HepG2 (cell line): ENCODE measurements around the gene METTL16. TPM values are rescaled to one million over a fixed set of nuclear protein-coding genes. Genes with fewer than 3 reads are reported as not detected.

Experiments used
- CBX2 ChIP-seq, 2 experiments: fragments of 200-600 bp in 1 of 2; sonication (generic); formaldehyde crosslinking in 1 of 2; IDR thresholded peaks; 2 replicates each; pipeline versions ENCODE4 v1.7.0 to v1.8.1; 2018 to 2022; ENCODE audit warnings: low read depth in 2 of 2, low read length in 1 of 2, mild to moderate bottlenecking in 1 of 2, missing genetic modification reagents in 1 of 2
- DBP ChIP-seq: sonication (generic); formaldehyde crosslinking; IDR thresholded peaks from 2 replicates; pipeline ENCODE4 v1.4.0; 2020; ENCODE audit warnings: missing genetic modification reagents; ENCODE audit errors: not compliant biosample characterization
- HNF4G ChIP-seq, 2 experiments: sonication (generic) in 1 of 2; formaldehyde crosslinking in 1 of 2; IDR thresholded peaks; 2 replicates each; pipeline versions ENCODE4 v1.4.0 to v1.6.1; 2011 to 2020; ENCODE audit warnings: borderline replicate concordance in 2 of 2, low read depth in 2 of 2, mild to moderate bottlenecking in 2 of 2, low read length in 1 of 2, missing genetic modification reagents in 1 of 2, moderate library complexity in 1 of 2
- RCOR2 ChIP-seq: IDR thresholded peaks from 2 replicates; pipeline ENCODE4 v1.6.1; 2016; ENCODE audit warnings: missing biosample characterization, missing genetic modification reagents
- SIX4 ChIP-seq: sonication (generic); formaldehyde crosslinking; IDR thresholded peaks from 2 replicates; pipeline ENCODE4 v1.4.0; 2020; ENCODE audit warnings: missing genetic modification reagents
- SMYD3 ChIP-seq: sonication (generic); formaldehyde crosslinking; IDR thresholded peaks from 2 replicates; pipeline ENCODE4 v1.8.1; 2023; ENCODE audit warnings: mild to moderate bottlenecking, missing genetic modification reagents
- ZBTB40 ChIP-seq, 2 experiments: fragments of 450-650 bp in 1 of 2; sonication (generic) in 1 of 2; formaldehyde crosslinking in 1 of 2; IDR thresholded peaks; 2 replicates each; pipeline versions ENCODE4 v1.6.1 to v1.8.0; 2016 to 2022; ENCODE audit warnings: antibody characterized with exemption in 1 of 2, mild to moderate bottlenecking in 1 of 2, missing genetic modification reagents in 1 of 2
- ZBTB44 ChIP-seq: sonication (generic); formaldehyde crosslinking; IDR thresholded peaks from 2 replicates; pipeline ENCODE4 v1.4.0; 2020; ENCODE audit warnings: missing genetic modification reagents
- ZNF12 ChIP-seq: sonication (generic); formaldehyde crosslinking; IDR thresholded peaks from 2 replicates; pipeline ENCODE4 v1.5.0; 2020; ENCODE audit warnings: missing genetic modification reagents
- ZNF256 ChIP-seq: sonication (generic); formaldehyde crosslinking; conservative IDR thresholded peaks from 2 replicates; pipeline ENCODE4 v1.4.0; 2020; ENCODE audit warnings: missing genetic modification reagents
- ZNF512B ChIP-seq: sonication (generic); formaldehyde crosslinking; IDR thresholded peaks from 2 replicates; pipeline ENCODE4 v1.5.1; 2020; ENCODE audit warnings: missing genetic modification reagents, mild to moderate bottlenecking, borderline replicate concordance
- polyA plus RNA-seq, 8 experiments: library from polyadenylated mRNA; depleted of rRNA in 3 of 8; stranded (reverse) in 7 of 8; unstranded in 1 of 8; fragments of >200 nt; fragmentation: Illumina TruSeq in 4 of 8; extraction: Trizol in 4 of 8; gene quantifications; 2 replicates each; pipeline versions ENCODE4 v1.2.1 to v1.2.3, GENCODE V29; 2011 to 2016; ENCODE audit warnings: low read depth in 4 of 8, missing spikeins in 1 of 8, mixed read lengths in 1 of 8; ENCODE audit not compliant: insufficient read depth in 1 of 8
- total RNA-seq, 5 experiments: library from RNA; depleted of rRNA; stranded (reverse); fragments of >200 nt; fragmentation: Illumina TruSeq; extraction: Trizol; gene quantifications; 2 replicates each; pipeline ENCODE4 v1.2.3, GENCODE V29; 2016; ENCODE audit warnings: low read depth in 1 of 5

METTL16 gene
- total and polyA plus RNA-seq, 2 of the 13 experiments (the other 11 are each of a cell fraction or from before 2014, with no cell fraction given), result 11.6 to 18.5 TPM

GRCh38 chr17:2400877-2401425 is 110.7 kb downstream of the METTL16 start, which contains the start of gene MNT (continued):
- TF ChIP-seq ZBTB44 (CRISPR knock-in tag), result no peak
- TF ChIP-seq ZBTB40 (IDR thresholded peaks at IDR 0.05), result no peak
- TF ChIP-seq ZBTB40 (CRISPR knock-in tag; IDR thresholded peaks at IDR 0.05), result no peak
- no peak for TF ChIP-seq SMYD3 (CRISPR knock-in tag)
- TF ChIP-seq RCOR2 (CRISPR knock-in tag), result no peak
- TF ChIP-seq CBX2 (IDR thresholded peaks at IDR 0.05; ENCODE audit: low read depth, low read length), result no peak
- TF ChIP-seq CBX2 (CRISPR knock-in tag; IDR thresholded peaks at IDR 0.05; ENCODE audit: low read depth), result no peak
- no peak for TF ChIP-seq ZNF12 (CRISPR knock-in tag)
- TF ChIP-seq SIX4, result peak; percentile 26; the same call in 1 of the 2 replicates
- no peak for TF ChIP-seq ZNF256
- no peak for TF ChIP-seq DBP (CRISPR knock-in tag)
- TF ChIP-seq HNF4G (IDR thresholded peaks at IDR 0.05; ENCODE audit: borderline replicate concordance, low read depth, low read length), result peak; percentile 57; the same call in 1 of the 2 replicates
- no peak for TF ChIP-seq HNF4G (CRISPR knock-in tag; IDR thresholded peaks at IDR 0.05; ENCODE audit: borderline replicate concordance, low read depth)
- no peak for TF ChIP-seq ZNF512B (CRISPR knock-in tag)
